ENCODE data around the gene SSPN.

SSPN gene

GRCh38 chr12:26287671-26288381, 92.5 kb downstream of the SSPN start:
- DNase-seq, result no peak

- no peak for DNase-seq
Measured at GRCh38 chr12:26290565-26290964, 95.2 kb downstream of the SSPN start.

DNA sequence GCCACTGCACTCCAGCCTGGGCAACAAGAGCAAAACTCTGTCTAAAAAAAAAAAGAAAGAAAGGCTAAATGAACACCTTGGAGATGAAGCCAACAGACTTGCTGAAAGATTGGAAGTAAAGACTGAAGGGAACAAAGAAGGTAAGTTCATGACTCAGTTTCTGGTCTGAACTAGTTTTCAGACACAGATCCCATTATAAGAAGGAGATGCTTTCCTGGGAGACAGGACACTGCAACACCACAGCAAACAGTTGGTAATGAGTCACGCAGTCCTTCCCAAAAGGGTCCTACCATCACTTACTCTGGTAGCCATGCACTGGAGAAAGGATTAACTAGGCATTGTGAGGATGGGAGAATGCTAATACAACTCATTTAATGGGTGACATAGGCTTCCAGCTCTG, 97.2 kb downstream of the SSPN start:
- no peak for DNase-seq

DNA sequence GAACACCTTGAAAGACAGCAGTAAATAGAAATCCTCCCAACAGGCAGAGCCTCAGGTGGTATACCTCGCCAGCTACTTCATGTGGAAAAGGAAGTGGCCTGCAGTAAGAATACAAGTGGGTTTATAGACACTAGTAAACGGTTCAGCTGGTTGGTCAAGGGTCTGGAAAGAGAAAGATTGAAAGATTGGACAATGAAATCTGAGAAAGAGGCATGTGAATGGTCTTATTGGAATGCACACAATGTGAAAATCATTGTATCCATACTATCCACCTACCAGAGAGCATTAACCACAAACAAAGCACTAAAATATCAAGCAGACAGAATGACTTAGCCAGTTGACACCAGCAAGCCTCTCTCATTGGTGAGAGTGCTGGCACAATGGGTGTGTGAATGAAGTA, 98.2 kb downstream of the SSPN start:
- DNase-seq, result peak; percentile 47

- DNase-seq, result no peak
Measured at GRCh38 chr12:26295001-26295400, 99.6 kb downstream of the SSPN start.

- no peak for DNase-seq
Measured at GRCh38 chr12:26297396-26298070, 102.2 kb downstream of the SSPN start.

- DNase-seq, result peak; percentile 88
Measured at GRCh38 chr12:26298785-26299621, 103.6 kb downstream of the SSPN start.

DNA sequence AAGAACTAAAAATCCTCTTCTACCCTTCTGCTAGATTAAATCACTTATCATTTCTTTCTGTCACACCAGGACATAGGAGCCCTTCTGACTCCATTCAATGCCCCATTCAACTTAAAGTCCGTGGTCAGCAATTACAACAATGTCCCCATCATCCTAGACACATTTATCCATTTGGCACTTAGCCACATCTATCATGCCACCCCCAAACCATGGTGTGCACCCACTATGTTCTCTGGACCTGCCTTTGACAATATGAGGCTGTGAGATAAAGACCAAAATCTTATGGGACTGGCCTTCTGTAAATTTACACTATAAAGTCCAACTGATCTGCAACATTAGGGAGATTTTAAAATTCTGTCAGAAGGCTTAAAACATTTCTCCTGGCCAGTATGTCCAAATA, 104.4 kb downstream of the SSPN start:
- DNase-seq, result no peak

All from EL (cell line).